Hippocampal formation (tissue), 2 donors: ENCODE results near the gene KIRREL3.
A peak's percentile ranks its signal among the peaks of the same experiment; 100 is the strongest.

Experiments
- DNase-seq, 2 donors: peaks; one replicate each; lab custom pipeline; 2025; lab: John Stamatoyannopoulos, UW

The KIRREL3 gene

DNA sequence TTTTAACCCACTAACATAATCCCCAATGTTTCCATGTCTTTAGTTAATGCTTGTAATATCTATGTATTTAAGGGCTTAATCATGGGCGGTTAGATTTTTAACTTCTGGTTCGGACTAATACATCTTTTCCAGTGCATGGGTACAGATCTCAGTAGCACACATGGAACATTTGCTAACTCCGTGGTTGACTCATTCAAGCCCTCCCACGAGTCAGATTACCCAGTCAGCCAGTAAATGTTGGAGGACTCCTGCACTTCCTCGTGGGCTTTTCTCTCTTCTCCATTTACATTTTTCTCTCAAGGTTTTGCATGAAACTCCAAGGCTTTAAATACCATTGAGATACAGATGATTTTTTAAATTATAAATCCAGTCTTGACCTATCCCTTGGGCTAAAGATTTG, 331.2 kb downstream of the KIRREL3 start:
- DNase-seq = peak in 1 of 2 donors; percentile 49

DNA sequence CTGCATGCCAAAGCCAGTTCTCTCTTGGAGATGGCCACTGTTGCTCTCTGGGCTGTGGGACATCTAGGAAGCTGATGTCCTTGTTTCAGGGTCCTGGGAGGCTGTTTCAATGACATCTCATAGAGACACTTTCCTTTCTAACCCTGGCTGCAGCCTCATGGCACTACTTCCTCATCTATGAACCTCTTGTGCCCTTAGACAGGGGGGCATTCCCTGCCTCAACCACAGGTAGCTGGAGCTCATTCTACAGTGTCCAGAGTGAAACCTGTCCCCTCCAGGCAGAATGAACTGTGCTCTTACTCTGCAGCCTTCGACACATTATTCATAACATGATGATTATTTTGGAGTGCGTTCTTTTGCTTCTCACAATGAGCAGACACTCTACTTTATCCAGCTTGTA, 335.9 kb downstream of the KIRREL3 start:
- no peak for DNase-seq

DNA sequence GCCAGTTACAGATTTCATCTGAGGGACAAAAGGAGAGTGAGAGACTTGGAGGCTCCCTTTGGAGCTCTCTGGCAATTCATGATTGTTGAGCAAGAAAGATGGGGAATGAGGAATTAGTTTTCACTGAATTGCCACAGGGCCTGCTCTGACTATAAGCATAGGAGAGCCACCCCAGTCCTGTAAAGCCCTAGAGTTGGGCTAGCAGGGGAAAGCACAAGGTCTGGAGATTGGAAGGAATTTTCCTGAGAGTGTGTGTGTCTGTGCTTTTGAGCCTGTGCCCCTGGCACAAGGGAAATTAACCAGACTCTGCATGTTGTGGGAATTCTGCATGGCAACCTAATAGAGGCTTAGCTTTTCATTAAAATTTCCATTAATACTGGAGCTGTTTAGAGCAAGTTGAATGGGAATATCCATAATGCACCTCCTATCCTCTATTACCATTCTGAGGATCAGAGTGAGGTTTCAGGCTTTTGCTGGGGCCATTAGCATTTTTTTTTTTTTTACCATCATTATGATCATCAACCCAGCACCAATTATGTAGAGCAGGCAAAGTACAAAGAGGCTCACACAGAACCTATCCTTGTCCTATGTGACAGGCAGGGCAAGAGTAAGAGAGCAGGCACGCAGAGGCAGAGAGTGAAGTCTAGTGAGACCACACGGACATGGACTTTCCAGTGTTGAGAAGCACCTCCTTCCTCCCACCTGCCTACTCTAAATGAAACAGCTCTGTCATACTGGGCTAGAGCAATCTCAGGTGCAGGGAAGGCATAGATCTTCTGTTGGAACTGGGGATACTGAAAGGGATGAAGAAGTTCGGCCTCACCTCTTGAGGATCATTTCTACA, 336.6 kb downstream of the KIRREL3 start:
- no peak for DNase-seq

DNA sequence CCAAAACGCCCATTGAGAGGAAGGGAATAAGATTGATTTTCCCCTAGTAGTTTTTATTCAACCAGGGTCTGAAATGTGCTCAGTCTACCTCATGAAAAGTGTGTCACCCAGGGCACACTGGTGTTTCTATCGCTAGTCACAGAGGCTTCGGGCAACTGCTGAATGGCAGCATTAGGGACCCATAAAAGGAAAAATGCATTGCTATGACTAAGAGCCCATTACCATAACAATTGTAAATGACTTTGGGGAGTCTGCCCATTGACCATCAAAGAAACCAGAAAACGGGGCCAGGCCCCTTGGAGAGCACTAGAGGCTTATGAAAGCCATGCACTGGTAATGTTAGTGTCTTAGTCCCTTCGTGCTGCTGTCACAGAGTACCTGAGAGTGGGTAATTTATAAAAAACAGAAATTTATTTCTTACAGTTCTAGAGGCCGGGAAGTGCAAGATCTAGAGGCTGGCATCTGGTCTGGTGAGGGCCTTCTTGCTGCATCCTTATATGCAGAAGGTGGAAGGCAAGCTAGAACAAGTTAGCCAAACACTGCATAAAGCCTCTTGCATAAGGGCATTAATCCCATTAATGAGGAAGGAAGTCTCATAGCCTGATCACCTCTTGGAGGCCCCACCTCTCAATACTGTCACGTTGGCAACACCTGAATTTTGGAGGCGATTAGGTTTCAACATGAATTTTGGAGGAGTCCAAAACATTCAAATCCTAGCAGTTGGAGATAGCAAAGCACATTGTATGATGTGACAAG, 338.4 kb downstream of the KIRREL3 start:
- no peak for DNase-seq

DNA sequence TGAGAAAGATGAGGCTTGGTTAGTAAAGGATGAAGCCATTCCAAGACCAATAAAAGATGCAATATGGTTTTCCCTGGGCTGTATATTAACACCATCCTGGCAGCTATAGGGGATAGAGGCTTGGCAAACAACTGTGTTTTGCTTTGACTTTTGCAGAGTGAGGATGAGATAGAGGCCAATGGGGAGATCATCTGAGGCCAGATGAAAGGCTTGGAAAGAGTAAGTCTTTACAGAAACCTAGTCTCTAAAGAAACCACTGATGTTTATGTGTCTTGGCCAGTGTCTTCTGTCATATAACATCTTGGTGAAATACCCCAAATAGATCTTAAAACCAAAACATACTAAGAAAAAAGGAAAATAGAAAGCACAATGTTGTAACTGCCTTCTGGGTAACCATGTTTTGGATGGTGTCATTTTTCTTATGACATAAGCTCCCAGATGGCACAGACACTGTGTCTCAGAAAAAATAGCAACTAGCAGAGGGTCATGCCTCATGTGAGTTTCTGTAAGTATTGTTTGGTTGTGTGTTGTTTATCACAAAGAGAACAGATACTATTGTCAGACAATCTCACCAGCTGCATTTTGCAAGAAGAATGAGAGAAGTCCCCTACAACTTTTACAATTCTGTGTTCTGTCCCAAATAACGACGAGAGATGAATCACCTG, 339.7 kb downstream of the KIRREL3 start:
- DNase-seq = peak in 1 of 2 donors; percentile 67

DNA sequence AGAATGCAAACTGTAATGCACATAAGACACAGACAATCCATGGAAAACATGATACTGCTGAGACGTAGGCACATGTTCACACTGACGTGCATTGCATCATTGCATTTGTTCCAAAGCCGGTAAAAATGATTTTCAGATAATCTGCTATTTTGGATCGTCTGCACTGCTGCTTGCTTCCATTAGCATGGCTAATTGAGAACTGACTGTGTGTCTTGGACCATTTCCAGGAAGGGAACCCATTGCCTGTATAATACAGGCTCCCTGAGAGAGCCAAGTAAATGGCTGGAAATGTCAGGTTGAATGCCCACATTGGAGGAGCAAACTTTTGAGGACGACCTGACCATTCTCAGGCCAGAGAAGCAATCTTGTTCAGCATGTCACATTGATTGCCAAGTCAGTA, 340.2 kb downstream of the KIRREL3 start:
- DNase-seq = no peak

DNA sequence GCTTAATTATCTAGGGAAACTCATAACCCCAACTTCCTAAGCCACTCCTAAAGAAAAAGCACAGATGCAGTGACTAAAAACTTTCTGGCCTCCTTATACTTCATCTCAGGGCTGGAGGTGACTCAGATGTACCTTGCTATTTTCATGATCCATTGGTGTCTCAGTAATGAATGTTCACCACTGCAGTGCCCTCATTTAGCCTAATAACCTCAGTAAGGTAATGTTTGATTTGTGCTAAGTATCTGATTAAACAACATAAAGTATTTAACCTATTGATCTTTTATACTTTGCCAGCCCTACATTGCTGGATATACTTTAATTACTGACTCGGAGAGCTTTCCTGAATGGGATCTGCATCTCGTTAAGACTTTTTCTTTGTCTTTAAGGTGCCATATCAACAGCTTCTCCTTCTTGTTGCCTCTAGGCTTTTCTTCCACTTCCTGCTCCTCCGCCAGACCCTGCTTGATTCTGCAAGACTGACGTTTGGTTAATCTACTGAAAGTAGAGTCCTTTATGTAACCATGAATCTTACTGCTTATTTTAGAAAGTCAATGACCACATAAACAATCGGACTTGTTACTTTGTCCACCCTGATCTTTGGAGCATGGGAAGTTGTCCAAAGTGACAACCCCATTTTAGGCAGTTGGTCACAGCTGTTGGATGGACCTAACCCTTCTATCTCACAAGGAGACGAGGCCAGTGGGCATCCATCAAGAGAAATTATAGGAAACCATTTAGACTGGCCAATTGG, 342.1 kb downstream of the KIRREL3 start:
- DNase-seq = no peak

DNA sequence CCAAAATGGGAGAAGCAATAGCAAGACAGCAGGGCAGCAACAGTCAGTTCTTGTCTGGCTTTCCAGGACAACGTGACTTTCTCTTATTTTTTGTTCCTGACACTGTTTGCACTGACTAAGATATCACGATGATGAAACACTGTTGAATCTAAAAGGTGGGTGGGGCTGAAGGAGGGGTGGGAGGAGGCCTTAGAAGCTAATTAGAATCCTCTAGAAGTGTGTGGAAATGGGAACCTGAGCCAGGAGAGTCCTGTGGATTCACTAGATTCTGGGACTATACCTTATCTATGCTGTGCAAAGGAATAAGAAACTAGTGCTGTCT, 344.8 kb downstream of the KIRREL3 start:
- no peak for DNase-seq

DNA sequence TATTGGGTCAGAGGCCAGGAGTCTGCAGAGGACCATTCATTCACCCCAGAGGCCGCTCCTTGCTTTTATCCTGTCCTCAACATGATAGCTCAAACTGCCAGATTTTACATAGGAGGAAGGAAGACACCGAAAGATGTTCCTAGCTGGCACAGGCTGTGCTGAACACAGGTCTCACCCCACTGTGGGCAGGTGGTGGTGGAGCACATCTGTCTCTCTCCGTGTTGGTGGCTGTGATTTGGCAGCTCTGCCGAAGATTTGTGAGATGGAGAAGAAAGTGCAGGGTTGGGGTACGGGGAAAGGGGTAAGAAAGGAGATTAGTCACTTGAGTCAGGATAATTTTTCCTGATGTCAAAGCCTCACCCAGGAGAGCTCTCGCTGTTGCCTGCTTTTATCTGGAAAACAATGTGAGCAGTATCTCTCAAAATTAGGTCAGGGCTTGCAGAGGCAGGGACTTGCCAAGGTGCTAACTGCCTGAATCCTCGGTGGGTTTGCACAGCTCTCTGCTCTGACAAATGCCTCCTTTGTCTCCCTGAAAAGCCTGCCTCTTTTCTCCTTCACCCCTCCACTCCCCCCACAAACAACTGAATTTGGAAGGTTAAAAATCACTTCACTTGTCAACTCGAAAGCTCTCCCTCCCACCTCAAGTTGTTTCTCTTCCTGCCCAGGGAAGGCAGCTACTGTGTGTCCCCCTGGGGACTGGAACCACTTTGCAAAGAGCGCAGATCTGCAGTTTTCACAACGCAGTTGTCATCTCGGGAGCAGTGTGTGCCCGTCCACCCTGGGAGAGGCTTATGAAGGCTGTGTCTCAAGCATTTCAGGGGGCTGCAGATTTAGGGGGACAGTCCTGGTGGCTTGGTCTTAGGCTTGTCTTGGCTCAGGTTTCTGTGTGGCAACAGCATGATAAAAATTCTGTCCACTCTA, 345.4 kb downstream of the KIRREL3 start:
- DNase-seq = no peak

DNA sequence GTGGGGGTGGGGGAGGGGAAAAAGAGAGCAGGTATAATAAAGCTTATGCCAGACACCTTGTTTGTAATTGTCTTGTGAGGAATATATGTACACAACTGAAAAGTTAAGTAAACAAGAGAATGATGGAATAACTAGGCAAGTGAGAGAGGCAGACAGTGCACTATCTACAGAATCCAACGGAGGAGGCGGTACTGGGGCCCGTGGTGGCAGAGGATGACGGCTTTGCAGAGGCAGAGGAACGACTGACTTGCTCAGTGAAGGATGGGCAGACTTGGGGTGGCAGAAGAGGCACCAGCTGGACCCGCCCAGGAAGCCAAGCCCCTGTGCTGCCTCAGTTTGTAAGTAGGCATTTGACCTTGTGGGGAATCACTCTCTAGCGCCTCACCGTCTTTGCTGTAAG, 347.5 kb downstream of the KIRREL3 start:
- DNase-seq = no peak

DNA sequence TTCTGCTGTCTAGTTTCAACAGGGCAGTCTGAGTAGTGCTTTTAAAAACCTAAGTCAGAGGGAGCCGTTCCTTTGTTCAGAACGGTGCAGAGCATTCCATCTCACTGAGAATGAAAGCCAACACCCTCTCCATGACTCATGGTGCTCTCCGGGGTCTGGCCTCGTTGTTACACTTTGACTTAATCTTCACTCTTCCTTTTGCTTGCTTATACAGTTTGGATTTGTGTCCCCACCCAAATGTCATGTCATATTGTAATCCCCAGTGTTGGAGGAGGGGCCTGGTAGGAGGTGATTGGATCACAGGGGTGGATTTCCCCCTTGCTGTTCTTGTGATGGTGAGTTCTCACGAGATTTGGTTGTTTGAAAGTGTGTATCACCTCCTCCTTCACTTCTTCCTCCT, 352.8 kb downstream of the KIRREL3 start:
- no peak for DNase-seq

DNA sequence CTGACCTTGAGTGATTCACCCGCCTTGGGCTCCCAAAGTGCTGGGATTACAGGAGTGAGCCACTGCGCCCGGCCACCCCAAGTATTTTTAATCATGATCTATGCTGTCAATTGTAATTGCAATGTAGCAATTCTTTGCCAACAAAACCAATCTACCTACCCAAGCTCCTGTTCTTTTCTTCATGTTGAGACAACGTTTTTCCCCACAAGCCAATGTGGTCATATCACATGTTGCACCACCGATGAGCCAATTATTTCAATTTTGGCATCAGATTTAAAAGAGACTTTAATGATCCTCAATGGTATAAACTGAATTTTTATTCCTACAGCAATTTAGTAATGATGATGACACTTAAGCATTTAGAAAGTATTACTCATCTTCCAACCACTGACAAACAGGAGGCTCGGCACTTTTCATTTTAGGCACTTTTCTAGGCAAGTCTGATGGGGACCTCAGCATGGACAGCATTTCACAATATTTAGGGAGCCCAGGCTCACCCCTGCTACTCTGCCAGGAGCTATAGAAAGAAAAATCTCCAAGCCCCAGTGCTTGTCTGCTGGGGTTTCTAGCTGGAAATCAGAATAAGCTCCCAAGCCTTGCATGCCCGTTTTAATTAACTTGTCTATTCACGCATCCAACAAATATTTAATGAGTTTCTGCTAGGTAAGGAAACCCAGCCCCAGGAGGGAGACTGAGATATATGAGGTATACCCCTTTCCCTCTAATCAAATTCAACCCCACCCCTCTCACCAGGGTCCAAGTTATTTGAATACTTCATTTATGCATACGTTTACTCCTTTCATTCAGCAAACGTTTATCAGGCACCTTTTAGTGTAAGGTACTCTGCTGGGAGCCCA, 353.6 kb downstream of the KIRREL3 start:
- DNase-seq = no peak

DNA sequence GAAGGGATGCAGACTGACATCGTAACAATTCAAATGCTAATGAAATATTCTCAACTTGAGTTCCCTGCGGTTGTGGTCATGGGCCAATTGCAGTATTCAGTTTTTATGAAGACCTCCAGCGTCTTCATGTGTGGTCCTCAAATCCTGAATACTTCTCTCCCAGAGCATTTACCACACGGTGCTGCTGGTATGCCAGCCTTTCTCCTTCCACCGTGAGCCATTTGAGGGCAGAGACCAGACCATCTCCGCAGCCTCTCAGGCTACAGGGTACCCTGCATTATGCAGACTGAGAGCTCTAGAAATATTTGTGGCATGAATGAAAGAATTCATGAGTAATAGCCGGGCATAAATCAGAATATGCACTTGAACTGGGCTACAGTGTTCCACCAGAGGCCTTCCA, 355.4 kb downstream of the KIRREL3 start:
- DNase-seq = no peak

DNA sequence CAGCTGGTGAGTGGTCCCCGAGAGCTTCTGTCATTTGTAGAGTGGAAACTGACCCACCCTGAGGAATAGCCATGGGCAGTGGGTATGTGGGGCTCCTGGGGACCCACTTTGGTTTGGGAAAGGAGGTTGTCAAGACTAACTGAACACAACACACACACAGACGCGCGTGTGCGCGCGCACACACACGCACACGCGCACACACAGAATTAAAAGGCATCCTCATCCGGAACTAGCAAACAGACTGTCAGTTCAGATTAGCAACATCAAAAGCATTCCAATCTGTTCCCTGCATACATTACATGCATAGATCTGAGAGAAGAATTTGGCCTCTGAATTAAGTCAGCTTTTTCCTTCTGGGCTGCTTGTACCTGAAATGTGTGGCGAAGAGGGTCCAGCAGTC, 360.4 kb downstream of the KIRREL3 start:
- DNase-seq = no peak

DNA sequence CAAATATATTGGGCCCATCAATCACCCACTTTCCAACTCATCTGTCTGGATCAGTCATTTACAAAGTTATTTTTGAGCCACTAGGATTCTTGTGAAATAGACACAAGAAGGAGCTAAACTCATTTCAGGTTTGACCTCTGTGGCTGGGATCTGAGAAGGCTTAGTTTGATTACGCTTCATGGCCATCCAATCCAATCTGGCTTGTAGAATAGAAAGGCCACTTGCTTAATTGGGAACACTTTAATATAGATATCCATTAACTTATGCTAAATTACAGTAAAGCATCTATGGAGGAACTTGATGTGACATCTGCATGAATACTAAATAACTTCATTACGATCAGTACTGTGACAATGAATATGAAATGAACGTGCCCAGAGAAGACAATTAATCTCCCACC, 360.9 kb downstream of the KIRREL3 start:
- DNase-seq = no peak

DNA sequence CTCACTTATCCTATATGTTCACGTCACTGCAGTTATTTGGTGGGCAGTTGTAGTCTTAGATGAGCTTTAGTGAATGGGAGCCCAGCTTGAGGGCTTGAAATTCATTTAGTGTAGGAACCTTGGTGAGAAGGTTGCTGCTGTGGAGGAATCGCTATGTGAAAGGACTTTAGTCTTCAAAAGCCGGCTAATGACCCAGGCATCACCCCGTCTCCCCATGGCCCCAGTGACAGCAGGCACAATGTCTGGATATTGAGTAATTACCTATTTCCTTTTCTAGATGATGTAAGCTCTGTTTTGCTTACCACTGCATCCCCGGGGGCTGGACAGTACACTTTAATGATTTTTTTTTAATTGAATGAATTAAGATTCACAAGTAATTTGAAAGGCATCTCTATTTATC, 361.9 kb downstream of the KIRREL3 start:
- no peak for DNase-seq

DNA sequence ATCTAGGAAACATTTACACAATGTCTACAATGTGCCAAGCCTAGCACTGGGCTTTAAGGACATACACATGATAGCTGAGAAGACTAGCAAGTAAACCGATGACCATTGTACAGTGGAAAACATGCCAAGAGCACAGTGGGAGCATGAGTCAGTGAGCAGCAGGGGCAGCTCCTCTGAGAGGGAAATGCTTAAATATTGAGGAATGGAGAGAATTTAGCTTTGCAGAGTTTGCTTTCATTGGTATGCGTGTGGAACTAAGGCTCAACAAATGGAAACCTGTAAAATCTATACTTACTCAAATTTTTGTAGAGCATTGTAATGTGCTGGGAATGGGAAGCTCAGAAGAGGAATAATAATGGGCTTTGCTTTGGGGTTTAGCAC, 362.8 kb downstream of the KIRREL3 start:
- DNase-seq = no peak

DNA sequence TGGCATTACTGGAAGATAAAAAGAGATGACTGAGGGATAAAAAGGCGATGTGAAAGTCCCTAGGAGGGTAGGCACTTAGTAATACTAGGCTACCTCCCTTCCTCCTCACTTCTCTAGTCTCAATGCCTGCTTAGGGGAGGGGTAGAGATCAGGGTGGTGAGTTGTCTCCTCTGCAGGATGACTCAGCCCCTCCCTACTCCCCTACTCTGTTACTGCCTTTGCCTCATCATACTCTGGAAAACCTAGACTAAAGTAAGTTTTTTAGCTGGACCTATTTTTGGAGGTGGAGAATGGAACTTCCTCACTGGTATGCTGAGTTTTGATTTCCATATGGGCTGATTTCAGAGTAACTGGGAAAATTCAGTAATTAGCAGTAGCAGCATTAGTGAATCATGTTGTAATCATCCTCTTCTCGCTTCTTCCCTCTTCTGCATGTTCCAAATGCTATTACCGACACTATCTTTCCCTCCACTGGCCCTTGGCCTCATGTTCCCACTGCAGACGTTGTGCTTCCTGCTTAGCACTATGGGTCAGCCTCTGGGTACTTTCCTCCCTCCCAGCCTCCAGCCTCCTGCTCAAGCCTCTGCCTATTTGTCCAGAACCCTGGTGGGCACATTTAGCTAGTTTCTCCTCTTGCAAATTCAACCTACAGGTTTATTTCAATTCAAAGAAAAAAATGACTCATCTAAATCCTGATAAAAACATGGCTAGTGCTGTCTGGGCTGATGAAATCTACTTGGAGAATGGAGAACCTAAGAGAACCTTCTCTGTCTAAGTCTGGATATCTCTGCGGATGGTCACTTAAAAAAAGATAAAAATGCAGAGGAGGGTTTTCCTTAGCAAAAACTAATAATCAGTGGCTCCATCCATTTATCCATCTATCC, 363.4 kb downstream of the KIRREL3 start:
- no peak for DNase-seq

DNA sequence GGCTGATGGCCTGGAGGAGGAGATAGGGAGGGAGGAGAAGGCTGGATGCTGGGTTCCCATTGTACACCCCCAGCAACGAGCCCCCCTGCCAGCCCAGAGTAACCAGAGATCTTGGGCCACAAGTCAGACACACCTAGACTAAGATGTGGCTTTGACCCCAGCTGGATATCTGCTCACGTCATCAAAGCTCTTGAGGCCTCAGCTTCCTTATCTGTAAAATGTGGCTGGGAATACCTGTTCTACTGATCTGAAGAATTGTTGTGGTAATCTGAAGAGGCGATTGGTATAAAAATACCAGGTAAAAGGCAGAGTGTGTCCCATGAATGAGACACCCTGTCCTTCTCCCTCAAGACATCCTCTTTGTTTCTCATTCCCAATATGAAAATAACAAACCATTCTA, 365.1 kb downstream of the KIRREL3 start:
- no peak for DNase-seq
